ENCODE data around the gene PRSS16.

- TF ChIP-seq CTCF (conservative IDR thresholded peaks at IDR 0.05; ENCODE audit: low read depth, low read length) (no peak), EZH2 (IDR thresholded peaks at IDR 0.05; ENCODE audit: borderline replicate concordance, low read depth, low read length, poor library complexity, severe bottlenecking) (no peak)
These were observed 20.4 kb downstream of the PRSS16 start for GRCh38 chr6:27267857-27268434.

All from A673 (cell line).